ENCODE measurements around the gene GMDS.

Gene GMDS

DNA sequence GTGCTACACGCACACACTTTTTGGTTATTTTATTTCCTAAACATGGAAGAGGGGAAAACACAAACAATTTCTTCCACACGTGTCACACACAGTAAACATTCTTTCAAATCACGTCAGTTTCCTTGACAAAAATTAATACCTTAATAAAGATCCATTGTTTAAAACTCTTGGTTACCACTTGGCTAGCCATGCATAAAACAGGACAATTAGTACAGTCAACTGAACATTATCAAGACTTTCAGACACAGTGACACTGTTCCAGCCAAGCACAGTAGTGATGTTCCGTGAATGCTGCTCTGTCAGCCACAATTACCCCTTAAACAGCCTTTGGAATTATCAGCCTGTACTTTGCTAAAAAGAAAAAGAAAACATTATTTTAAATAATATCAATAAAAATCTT is 50.8 kb downstream of the GMDS start:
- Histone ChIP-seq H3K27ac (ENCODE audit: insufficient read depth, low read length, poor library complexity, severe bottlenecking) (no peak overlapping the region), H3K27me3 (replicated peaks; ENCODE audit: control insufficient read depth, insufficient read depth, low read length, poor library complexity, severe bottlenecking) (no peaks in the 10 kb centered on the region), H3K36me3 (ENCODE audit: control insufficient read depth, insufficient read depth, low read length) (no peaks in the 10 kb centered on the region), H3K4me3 (ENCODE audit: insufficient read depth, low read depth, low read length, poor library complexity, severe bottlenecking) (no peak overlapping the region), H3K4me1 (ENCODE audit: control insufficient read depth, insufficient read depth, low read length, poor library complexity, severe bottlenecking) (no peaks in the 10 kb centered on the region), H3K9me3 (ENCODE audit: control insufficient read depth, low read length) (no peaks in the 10 kb centered on the region)
- DNase-seq = no peak

DNA sequence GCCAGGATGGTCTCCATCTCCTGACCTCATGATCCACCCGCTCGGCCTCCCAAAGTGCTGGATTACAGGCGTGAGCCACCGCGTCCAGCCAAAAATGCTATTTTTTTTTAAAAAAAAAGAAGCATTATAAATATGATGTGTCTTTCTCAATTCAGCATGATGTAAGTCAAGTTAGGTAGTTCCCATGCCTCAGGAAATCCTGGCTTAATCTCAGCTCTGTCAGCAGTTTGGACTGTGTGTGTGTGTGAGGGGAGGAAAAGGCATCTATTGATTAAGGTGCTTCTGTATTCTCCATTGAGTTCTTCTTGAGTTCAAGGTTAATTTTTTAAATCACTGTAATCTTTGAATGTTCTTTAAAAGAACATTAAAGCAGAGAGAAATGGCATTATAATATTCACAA is 51.5 kb downstream of the GMDS start:
- Histone ChIP-seq H3K4me1 (ENCODE audit: control insufficient read depth, insufficient read depth, low read length, poor library complexity, severe bottlenecking) (no peaks in the 10 kb centered on the region), H3K4me3 (ENCODE audit: insufficient read depth, low read depth, low read length, poor library complexity, severe bottlenecking) (no peak overlapping the region), H3K27ac (ENCODE audit: insufficient read depth, low read length, poor library complexity, severe bottlenecking) (no peak overlapping the region), H3K27me3 (replicated peaks; ENCODE audit: control insufficient read depth, insufficient read depth, low read length, poor library complexity, severe bottlenecking) (no peaks in the 10 kb centered on the region), H3K9me3 (ENCODE audit: control insufficient read depth, low read length) (no peaks in the 10 kb centered on the region), H3K36me3 (ENCODE audit: control insufficient read depth, insufficient read depth, low read length) (no peaks in the 10 kb centered on the region)
- DNase-seq = no peak

DNA sequence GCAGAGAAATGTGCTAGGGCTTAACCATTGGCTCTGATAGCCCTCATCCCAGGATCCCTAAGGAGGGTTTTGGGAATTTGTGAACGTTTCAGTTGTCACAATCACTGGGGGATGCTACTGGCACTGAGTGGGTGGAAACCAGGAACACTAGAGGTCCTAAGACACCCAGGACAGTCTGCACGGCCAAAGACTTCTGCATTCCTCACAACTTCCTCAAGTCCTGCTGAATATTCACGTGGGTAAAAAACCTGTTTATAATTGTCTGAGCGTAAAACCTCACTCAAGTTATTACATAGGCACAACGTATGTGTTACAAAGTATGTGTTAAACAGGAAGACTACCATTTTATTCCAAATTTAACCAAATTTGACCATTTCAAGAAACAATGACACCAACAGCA is 52.4 kb downstream of the GMDS start:
- H3K9me3 ChIP-seq (ENCODE audit: control insufficient read depth, low read length) = no peaks in the 10 kb centered on the region
- no peaks in the 10 kb centered on the region for H3K27me3 ChIP-seq (replicated peaks; ENCODE audit: control insufficient read depth, insufficient read depth, low read length, poor library complexity, severe bottlenecking)
- no peak for DNase-seq
- H3K27ac ChIP-seq (ENCODE audit: insufficient read depth, low read length, poor library complexity, severe bottlenecking) = no peak overlapping the region
- no peaks in the 10 kb centered on the region for H3K4me1 ChIP-seq (ENCODE audit: control insufficient read depth, insufficient read depth, low read length, poor library complexity, severe bottlenecking)
- H3K4me3 ChIP-seq (ENCODE audit: insufficient read depth, low read depth, low read length, poor library complexity, severe bottlenecking) = no peak overlapping the region
- no peaks in the 10 kb centered on the region for H3K36me3 ChIP-seq (ENCODE audit: control insufficient read depth, insufficient read depth, low read length)

DNA sequence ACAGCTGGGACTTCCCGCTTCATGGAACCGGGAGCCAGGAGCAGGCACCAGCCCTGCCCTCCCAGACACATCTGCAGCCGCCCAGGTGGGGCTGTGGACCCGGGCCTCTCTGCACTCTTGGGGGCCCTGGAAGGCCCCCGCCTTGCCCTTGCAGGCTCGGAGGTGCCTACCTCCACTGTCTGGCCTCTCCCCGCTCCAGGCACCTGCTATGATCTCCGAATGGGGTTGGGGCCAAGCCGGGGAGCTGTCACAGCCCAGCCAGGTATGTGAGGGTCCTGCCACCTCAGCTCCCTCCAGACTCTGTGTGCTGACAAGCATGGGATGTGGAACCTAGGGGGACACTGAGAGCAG is 54.0 kb downstream of the GMDS start:
- Histone ChIP-seq H3K27me3 (replicated peaks; ENCODE audit: control insufficient read depth, insufficient read depth, low read length, poor library complexity, severe bottlenecking) (no peaks in the 10 kb centered on the region), H3K4me1 (ENCODE audit: control insufficient read depth, insufficient read depth, low read length, poor library complexity, severe bottlenecking) (no peaks in the 10 kb centered on the region), H3K27ac (ENCODE audit: insufficient read depth, low read length, poor library complexity, severe bottlenecking) (no peak overlapping the region), H3K36me3 (ENCODE audit: control insufficient read depth, insufficient read depth, low read length) (no peaks in the 10 kb centered on the region), H3K9me3 (ENCODE audit: control insufficient read depth, low read length) (no peaks in the 10 kb centered on the region), H3K4me3 (ENCODE audit: insufficient read depth, low read depth, low read length, poor library complexity, severe bottlenecking) (no peak overlapping the region)
- DNase-seq = no peak

DNA sequence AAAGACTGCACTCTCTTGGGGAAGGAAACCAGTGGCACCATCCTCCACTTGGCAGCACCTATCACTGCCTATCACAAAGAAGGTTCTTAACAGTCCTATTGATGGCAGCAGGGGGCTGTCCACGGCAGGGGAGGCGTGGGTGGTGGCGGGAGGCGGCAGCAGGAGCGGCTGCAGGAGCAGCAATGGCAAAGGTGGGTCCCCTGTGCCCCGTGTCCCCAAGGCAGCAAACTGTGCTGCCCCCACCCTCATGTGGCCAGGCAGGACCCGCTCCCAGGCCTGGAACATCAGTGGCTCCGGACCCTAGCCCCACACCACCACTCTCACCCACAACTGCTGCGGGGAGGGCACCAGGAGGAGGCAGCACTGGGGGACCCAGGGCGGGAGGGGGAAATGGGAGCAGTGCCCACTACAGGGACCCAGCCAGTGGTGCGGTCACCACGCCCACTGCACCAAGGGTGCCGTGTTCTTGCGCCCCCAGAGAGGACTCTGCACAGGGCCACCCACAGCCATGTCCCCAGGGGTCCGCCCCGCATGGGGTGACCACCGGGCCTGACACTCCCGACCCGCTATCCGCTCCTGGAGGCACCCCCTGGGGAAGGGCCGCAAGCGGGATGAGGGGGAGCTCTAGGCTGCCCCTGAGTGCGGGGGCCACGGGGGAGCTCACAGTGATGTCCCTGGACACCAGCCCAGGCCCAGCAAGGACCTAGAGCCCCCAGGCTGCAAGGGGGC is 54.6 kb downstream of the GMDS start:
- H3K27me3 ChIP-seq (replicated peaks; ENCODE audit: control insufficient read depth, insufficient read depth, low read length, poor library complexity, severe bottlenecking) = no peaks in the 10 kb centered on the region
- no peaks in the 10 kb centered on the region for H3K36me3 ChIP-seq (ENCODE audit: control insufficient read depth, insufficient read depth, low read length)
- H3K4me3 ChIP-seq (ENCODE audit: insufficient read depth, low read depth, low read length, poor library complexity, severe bottlenecking) = no peak overlapping the region
- DNase-seq = no peak
- no peaks in the 10 kb centered on the region for H3K9me3 ChIP-seq (ENCODE audit: control insufficient read depth, low read length)
- H3K27ac ChIP-seq (ENCODE audit: insufficient read depth, low read length, poor library complexity, severe bottlenecking) = no peak overlapping the region
- H3K4me1 ChIP-seq (ENCODE audit: control insufficient read depth, insufficient read depth, low read length, poor library complexity, severe bottlenecking) = no peaks in the 10 kb centered on the region

DNA sequence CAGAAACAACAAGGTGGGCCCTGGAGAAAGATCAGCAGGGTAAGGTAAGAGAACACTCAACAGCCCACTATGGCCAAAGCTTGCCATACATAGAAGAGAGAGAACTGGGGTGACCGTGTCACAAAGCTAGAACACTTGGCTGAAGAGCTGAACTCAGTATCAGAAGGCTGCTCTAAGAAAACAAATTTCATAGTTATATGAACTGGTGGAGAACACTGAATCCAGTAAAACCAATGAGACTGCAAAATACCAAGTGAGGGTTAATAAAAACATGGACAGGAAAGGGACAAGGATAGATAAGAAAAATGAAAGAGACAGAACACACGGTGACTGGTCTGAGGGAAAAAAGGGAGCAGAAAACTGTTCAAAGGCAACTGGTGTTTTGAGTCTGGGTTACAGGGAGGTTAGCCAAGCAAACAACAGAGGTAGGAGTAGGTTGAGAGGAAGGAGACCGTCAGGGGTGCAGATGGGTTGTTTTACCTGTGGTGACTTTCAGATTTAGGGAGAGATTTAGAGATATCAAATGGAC is 56.5 kb downstream of the GMDS start:
- no peak overlapping the region for H3K4me3 ChIP-seq (ENCODE audit: insufficient read depth, low read depth, low read length, poor library complexity, severe bottlenecking)
- H3K36me3 ChIP-seq (ENCODE audit: control insufficient read depth, insufficient read depth, low read length) = no peaks in the 10 kb centered on the region
- H3K27me3 ChIP-seq (replicated peaks; ENCODE audit: control insufficient read depth, insufficient read depth, low read length, poor library complexity, severe bottlenecking) = no peaks in the 10 kb centered on the region
- DNase-seq = no peak
- no peaks in the 10 kb centered on the region for H3K4me1 ChIP-seq (ENCODE audit: control insufficient read depth, insufficient read depth, low read length, poor library complexity, severe bottlenecking)
- H3K9me3 ChIP-seq (ENCODE audit: control insufficient read depth, low read length) = no peaks in the 10 kb centered on the region
- no peak overlapping the region for H3K27ac ChIP-seq (ENCODE audit: insufficient read depth, low read length, poor library complexity, severe bottlenecking)

DNA sequence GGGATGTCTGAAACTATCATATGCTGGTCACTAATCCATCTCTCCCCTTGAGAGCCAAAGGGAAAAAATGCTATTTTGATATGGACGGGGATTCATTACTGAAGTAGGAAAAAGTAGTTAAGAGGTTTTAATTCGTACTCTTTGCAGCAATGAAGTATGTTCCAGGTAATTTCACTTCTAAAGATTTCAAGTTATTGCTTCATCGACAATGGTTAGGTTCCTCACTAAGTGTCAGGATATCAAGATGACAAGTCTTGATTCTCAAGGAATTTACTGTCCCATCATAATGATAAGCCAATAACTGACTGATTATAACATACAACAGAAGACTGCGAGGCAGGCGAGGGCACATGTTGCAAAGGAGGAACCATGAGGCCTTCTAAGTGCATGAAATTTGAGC is 57.0 kb downstream of the GMDS start:
- no peak overlapping the region for H3K27ac ChIP-seq (ENCODE audit: insufficient read depth, low read length, poor library complexity, severe bottlenecking)

DNA sequence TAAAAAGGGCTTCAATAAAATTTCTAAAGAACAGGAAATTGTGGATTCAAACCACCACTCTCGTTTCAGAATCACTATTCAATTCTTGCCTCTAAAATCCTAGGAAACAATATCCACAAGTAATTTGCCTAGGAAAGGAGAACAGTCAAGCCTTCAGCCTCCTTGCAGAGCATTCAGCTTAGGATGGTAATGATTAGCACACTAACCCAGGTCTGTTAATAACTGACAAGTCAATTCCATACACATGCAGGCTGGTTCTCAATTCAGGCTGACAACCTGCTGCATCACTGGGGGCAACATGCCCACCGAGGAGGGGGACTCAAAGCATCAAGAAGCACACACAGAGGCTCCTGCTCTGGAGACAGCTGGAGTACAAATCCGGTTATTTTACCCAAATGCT is 57.6 kb downstream of the GMDS start:
- Histone ChIP-seq H3K4me1 (ENCODE audit: control insufficient read depth, insufficient read depth, low read length, poor library complexity, severe bottlenecking) (no peaks in the 10 kb centered on the region), H3K36me3 (ENCODE audit: control insufficient read depth, insufficient read depth, low read length) (no peaks in the 10 kb centered on the region), H3K9me3 (ENCODE audit: control insufficient read depth, low read length) (no peaks in the 10 kb centered on the region), H3K27me3 (replicated peaks; ENCODE audit: control insufficient read depth, insufficient read depth, low read length, poor library complexity, severe bottlenecking) (no peaks in the 10 kb centered on the region), H3K27ac (ENCODE audit: insufficient read depth, low read length, poor library complexity, severe bottlenecking) (no peak overlapping the region), H3K4me3 (ENCODE audit: insufficient read depth, low read depth, low read length, poor library complexity, severe bottlenecking) (no peak overlapping the region)
- DNase-seq = no peak

More for the DNA sequence above, 57.0 kb downstream of the GMDS start:
- Histone ChIP-seq H3K4me3 (ENCODE audit: insufficient read depth, low read depth, low read length, poor library complexity, severe bottlenecking) (no peak overlapping the region), H3K36me3 (ENCODE audit: control insufficient read depth, insufficient read depth, low read length) (no peaks in the 10 kb centered on the region), H3K27me3 (replicated peaks; ENCODE audit: control insufficient read depth, insufficient read depth, low read length, poor library complexity, severe bottlenecking) (no peaks in the 10 kb centered on the region), H3K4me1 (ENCODE audit: control insufficient read depth, insufficient read depth, low read length, poor library complexity, severe bottlenecking) (no peaks in the 10 kb centered on the region), H3K9me3 (ENCODE audit: control insufficient read depth, low read length) (no peaks in the 10 kb centered on the region)
- no peak for DNase-seq

DNA sequence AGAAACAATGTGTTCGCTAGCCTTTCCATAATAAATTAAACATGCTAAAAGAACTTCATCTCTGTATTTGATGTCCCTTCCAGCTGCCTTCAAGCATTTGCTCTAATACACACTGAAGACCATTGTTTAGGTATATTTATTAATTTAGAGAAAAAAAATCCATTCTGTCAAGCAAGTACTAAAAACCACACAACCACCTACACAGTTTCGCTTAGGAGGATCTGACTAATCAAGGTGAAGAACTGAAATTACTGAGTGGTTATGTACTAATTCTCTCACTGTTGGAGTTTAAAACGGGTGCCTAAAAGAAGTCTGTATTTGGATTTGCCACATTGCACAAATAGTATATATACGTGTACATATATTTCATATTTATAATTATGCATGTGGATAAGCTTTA is 58.9 kb downstream of the GMDS start:
- Histone ChIP-seq H3K27me3 (replicated peaks; ENCODE audit: control insufficient read depth, insufficient read depth, low read length, poor library complexity, severe bottlenecking) (no peaks in the 10 kb centered on the region), H3K36me3 (ENCODE audit: control insufficient read depth, insufficient read depth, low read length) (no peaks in the 10 kb centered on the region), H3K27ac (ENCODE audit: insufficient read depth, low read length, poor library complexity, severe bottlenecking) (no peak overlapping the region), H3K4me1 (ENCODE audit: control insufficient read depth, insufficient read depth, low read length, poor library complexity, severe bottlenecking) (no peaks in the 10 kb centered on the region), H3K4me3 (ENCODE audit: insufficient read depth, low read depth, low read length, poor library complexity, severe bottlenecking) (no peak overlapping the region), H3K9me3 (ENCODE audit: control insufficient read depth, low read length) (no peaks in the 10 kb centered on the region)
- no peak for DNase-seq

DNA sequence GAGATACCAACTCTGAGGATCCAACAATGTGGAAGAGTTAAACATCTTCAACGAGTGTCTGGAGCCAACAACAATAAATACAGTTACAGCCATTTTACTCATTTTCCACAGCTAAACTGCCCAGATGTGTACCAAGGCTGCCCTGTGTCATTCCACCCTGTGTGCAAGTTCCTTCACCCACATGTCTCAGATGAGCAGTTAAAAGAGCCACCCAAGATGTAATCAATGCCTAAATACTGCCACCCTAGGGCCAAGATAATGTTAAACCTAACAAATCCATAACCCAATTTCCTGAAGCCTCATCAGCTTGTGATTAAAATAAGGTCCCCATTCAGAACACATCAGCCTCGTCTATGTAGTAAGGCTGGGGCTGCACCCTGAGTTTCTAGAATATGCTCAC is 59.9 kb downstream of the GMDS start:
- H3K9me3 ChIP-seq (ENCODE audit: control insufficient read depth, low read length) = no peaks in the 10 kb centered on the region
- H3K4me3 ChIP-seq (ENCODE audit: insufficient read depth, low read depth, low read length, poor library complexity, severe bottlenecking) = no peak overlapping the region
- H3K27me3 ChIP-seq (replicated peaks; ENCODE audit: control insufficient read depth, insufficient read depth, low read length, poor library complexity, severe bottlenecking) = no peaks in the 10 kb centered on the region
- H3K4me1 ChIP-seq (ENCODE audit: control insufficient read depth, insufficient read depth, low read length, poor library complexity, severe bottlenecking) = no peaks in the 10 kb centered on the region
- no peak overlapping the region for H3K27ac ChIP-seq (ENCODE audit: insufficient read depth, low read length, poor library complexity, severe bottlenecking)
- no peaks in the 10 kb centered on the region for H3K36me3 ChIP-seq (ENCODE audit: control insufficient read depth, insufficient read depth, low read length)
- DNase-seq = no peak
